Measurements from ENCODE around the gene GABARAPL2. TPM values are rescaled to one million over a fixed set of nuclear protein-coding genes. Genes with fewer than 3 reads are reported as not detected.
A peak's percentile ranks its signal among the peaks of the same experiment; 100 is the strongest.
"Not testable (repeated sequence)": the region's sequence is repeated elsewhere in the genome, so short reads cannot be mapped to it uniquely, and the experiment has no call there.

GABARAPL2 gene
- total RNA-seq, 3 donors from 2014 or later, result 81.4 to 110 (median 106) TPM

- no peaks in the 10 kb centered on the region for H3K9me3 ChIP-seq
- no peak overlapping the region for H3K4me3 ChIP-seq
- H3K36me3 ChIP-seq (ENCODE audit: low read depth), result no peaks in the 10 kb centered on the region
- TF ChIP-seq CTCF (IDR thresholded peaks at IDR 0.05), result no peak
- intact Hi-C loops (cut with DNase I, micrococcal nuclease), result no loop called here
- DNase-seq (no peak), ATAC-seq (no peak)
- no peaks in the 10 kb centered on the region for H3K4me1 ChIP-seq (ENCODE audit: low read depth)
Observed at GRCh38 chr16:75589306-75589705, 23.1 kb downstream of the GABARAPL2 start.

GRCh38 chr16:75590920-75591843 is 25.0 kb downstream of the GABARAPL2 start:
- H3K36me3 ChIP-seq (ENCODE audit: low read depth), result no peaks in the 10 kb centered on the region
- intact Hi-C loops (cut with DNase I, micrococcal nuclease), result no loop called here
- no peak overlapping the region for H3K4me3 ChIP-seq
- ATAC-seq (peak; percentile 74), DNase-seq (peak in 1 of 3 donors; percentile 32)
- no peaks in the 10 kb centered on the region for H3K4me1 ChIP-seq (ENCODE audit: low read depth)
- no peak for TF ChIP-seq CTCF (IDR thresholded peaks at IDR 0.05)
- no peaks in the 10 kb centered on the region for H3K9me3 ChIP-seq

GRCh38 chr16:75591927-75592326 is 25.7 kb downstream of the GABARAPL2 start:
- ATAC-seq; H3K9me3 ChIP-seq; H3K4me3 ChIP-seq; intact Hi-C loops (cut with DNase I, micrococcal nuclease); H3K4me1 ChIP-seq (ENCODE audit: low read depth); H3K36me3 ChIP-seq (ENCODE audit: low read depth); DNase-seq: not testable (repeated sequence)

- TF ChIP-seq CTCF (IDR thresholded peaks at IDR 0.05), result no peak
- intact Hi-C loops (cut with DNase I, micrococcal nuclease), result no loop called here
Observed at GRCh38 chr16:75593308-75593707, 27.1 kb downstream of the GABARAPL2 start.

GRCh38 chr16:75593825-75594820 is 27.9 kb downstream of the GABARAPL2 start:
- Histone ChIP-seq H3K9me3 (no peaks in the 10 kb centered on the region), H3K4me1 (ENCODE audit: low read depth) (no peaks in the 10 kb centered on the region), H3K36me3 (ENCODE audit: low read depth) (no peaks in the 10 kb centered on the region), H3K4me3 (no peak overlapping the region)
- ATAC-seq, result no peak
- no peak for DNase-seq
- intact Hi-C loops (cut with DNase I, micrococcal nuclease), result no loop called here
- TF ChIP-seq CTCF (IDR thresholded peaks at IDR 0.05), result no peak

More at GRCh38 chr16:75593308-75593707, 27.1 kb downstream of the GABARAPL2 start:
- no peaks in the 10 kb centered on the region for H3K4me1 ChIP-seq (ENCODE audit: low read depth)
- no peaks in the 10 kb centered on the region for H3K9me3 ChIP-seq
- no peaks in the 10 kb centered on the region for H3K36me3 ChIP-seq (ENCODE audit: low read depth)
- no peak overlapping the region for H3K4me3 ChIP-seq
- ATAC-seq (no peak), DNase-seq (no peak)

Data from mucosa of descending colon (tissue), 3 donors.